ENCODE measurements around the gene TYRP1.

Gene TYRP1

DNA sequence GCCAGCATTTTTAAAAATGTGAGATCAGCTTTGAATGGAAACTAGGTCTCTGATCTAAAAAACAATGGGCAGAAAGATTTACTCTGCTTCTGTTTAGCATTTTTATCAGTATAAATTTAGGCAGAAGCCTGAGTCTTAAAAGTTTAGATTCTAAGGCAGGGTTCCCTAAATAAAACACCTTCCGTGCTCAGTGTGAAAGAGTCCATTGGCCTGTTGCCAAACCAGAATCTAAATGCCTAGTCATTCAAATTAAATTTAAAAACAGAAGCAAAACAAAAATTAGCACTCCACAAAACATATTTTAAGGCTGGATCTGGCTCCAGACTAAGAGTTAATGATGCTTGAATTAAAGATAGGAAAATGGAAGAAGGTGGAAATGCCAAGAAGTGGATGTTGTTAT lies 4.5 kb downstream of the TYRP1 start:
- DNase-seq (ENCODE audit: low read depth), result no peak

GRCh38 chr9:12698266-12698665 lies 5.1 kb downstream of the TYRP1 start:
- no peak for DNase-seq (ENCODE audit: low read depth)

GRCh38 chr9:12698986-12699385 lies 5.8 kb downstream of the TYRP1 start:
- no peak for DNase-seq (ENCODE audit: low read depth)

- DNase-seq (ENCODE audit: low read depth), result no peak
These were observed 6.3 kb downstream of the TYRP1 start for GRCh38 chr9:12699529-12699928.

- DNase-seq (ENCODE audit: low read depth), result no peak
These were observed 7.9 kb downstream of the TYRP1 start for GRCh38 chr9:12701126-12701525.

GRCh38 chr9:12702160-12702758 lies 9.1 kb downstream of the TYRP1 start:
- DNase-seq (ENCODE audit: low read depth), result no peak

DNA sequence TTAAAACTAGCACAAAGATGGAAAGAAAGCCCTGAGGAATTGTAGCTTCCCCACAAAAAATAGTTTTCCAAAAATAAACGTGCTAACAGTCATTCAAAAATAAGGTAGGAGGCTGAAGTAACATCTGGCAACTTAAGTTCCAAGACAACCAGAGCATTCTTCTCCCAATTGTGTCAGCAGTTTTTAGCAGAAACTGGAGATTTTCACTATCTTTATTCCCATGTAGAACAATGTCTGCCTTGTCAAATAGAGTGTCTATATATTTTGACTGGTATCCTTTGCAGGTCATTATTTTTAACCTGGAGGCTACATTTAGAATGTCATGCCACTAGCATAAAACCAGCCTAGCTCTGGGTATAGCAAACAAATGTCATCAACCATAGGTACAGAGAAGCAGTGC lies 10.8 kb downstream of the TYRP1 start:
- no peak for DNase-seq (ENCODE audit: low read depth)

GRCh38 chr9:12705738-12706391 lies 12.7 kb downstream of the TYRP1 start:
- no peak for DNase-seq (ENCODE audit: low read depth)

DNA sequence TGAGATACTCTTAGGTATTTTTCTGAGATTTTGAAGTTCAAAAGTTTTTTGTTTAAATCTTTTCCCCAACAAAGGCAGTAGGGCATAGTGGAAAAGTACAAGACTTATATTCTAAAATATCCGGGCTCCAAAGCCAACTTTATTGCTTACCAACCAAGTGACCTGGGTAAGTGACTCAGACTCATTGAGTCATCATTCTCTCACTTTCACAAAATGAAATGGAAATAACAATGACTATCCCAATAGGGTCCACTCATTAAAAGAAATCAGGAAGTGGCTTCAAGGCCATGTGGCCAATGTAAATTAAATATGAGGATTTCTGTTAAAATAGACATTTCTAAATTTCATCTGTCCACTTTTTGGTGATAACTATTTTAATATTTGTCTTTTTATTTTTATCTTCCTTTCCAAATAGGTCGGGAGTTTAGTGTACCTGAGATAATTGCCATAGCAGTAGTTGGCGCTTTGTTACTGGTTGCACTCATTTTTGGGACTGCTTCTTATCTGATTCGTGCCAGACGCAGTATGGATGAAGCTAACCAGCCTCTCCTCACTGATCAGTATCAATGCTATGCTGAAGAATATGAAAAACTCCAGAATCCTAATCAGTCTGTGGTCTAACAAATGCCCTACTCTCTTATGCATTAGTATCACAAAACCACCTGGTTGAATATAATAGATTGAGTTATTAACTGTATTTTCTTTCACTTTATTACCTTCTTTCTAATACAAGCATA lies 15.5 kb downstream of the TYRP1 start:
- no peak for DNase-seq (ENCODE audit: low read depth)

DNA sequence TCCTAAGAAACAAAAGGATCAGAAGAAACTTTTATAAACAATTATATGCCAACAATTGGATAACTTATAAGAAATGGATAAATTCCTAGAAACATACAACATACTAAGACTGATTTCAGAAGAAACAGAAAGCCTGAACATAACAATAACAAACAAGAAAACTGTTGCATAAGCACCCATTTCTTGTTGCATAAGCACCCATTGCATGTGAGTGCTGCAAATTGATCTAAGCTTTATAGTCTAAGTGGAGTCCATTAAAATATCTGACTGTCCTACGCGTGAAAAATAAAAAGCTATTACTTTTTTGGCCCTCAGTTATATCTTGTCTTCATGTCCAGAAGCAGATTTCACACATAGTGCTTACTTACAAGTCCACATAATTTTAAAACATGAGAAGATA lies 19.3 kb downstream of the TYRP1 start:
- no peak for DNase-seq (ENCODE audit: low read depth)

- DNase-seq (ENCODE audit: low read depth), result no peak
These were observed 22.1 kb downstream of the TYRP1 start for GRCh38 chr9:12715268-12715667.

DNA sequence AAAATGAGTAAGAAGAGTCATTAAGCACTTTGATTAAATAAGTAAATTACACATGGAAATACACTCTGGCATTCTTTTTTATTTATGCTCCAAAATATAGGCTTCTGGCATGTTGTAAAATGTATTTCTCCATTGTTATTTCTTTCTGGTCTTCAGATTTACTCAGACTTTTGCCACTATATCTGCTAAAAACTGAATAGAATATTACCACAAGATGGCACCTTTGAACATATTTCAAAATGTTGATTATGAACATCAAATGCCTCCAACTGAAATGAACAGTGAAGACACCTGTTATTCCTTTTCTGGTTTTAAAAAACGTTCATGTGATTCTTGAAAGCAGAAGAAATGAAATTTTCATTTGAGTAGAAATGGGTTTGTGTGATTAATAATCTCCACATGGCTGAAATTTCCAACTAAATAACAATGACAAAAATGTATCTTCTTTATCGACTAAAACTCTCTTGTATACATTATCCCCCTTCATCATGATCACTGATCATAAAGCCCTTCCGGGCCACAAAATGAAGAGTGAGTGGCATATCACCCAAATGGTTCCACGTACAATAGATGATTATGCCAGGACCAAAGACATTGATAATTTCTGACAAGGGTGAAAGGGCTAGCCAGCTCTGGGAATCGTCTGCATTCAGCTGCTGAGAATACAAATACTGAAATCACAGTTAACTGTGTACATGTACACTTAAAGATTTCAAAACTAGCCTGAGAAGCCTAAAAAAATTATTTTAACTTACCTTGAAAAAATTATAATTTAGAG lies 23.8 kb downstream of the TYRP1 start:
- no peak for DNase-seq (ENCODE audit: low read depth)

- DNase-seq (ENCODE audit: low read depth), result no peak
These were observed 24.7 kb downstream of the TYRP1 start for GRCh38 chr9:12717907-12718306.

GRCh38 chr9:12718482-12719026 lies 25.4 kb downstream of the TYRP1 start:
- DNase-seq (ENCODE audit: low read depth), result no peak

DNA sequence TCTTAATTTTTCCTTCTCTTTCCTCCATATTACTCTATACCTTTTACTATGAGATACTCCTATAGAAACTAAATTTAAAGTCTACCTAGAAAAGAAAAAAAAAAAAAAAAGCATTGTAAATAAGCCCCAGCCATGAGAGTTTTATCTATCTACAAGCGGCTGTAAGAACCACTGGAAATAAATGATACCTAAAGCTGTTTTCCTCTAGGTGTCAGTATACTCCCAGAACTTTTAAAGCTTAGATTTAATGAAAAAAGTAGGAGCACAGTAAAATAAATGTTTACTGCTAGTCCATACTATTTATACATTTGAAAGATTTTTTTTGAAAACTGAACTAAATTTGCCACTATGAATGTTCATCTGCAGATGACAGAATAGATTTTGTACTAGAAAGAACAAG lies 26.2 kb downstream of the TYRP1 start:
- no peak for DNase-seq (ENCODE audit: low read depth)

DNA sequence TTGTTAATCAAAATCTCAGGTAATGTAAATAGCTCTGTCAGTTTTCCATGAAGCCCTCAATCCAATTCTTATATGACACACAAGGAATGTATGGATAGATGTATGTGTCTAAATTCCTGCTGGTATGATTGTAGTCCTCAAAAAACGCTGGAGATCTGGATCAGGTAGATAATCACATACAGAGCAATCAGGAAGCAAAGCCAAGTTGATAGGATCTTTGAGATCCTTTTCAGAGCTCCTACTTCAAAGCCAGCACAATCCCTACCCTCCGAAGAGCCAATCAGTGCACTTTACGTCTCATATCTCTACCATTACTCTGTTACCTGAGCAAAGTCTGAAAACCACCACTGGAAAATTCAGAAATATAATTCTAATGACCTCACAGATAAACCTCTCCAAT lies 27.4 kb downstream of the TYRP1 start:
- no peak for DNase-seq (ENCODE audit: low read depth)

- DNase-seq (ENCODE audit: low read depth), result no peak
These were observed 28.9 kb downstream of the TYRP1 start for GRCh38 chr9:12722131-12722530.

GRCh38 chr9:12723409-12724028 lies 30.3 kb downstream of the TYRP1 start:
- no peak for DNase-seq (ENCODE audit: low read depth)

GRCh38 chr9:12726795-12727194 lies 33.6 kb downstream of the TYRP1 start:
- no peak for DNase-seq (ENCODE audit: low read depth)

DNA sequence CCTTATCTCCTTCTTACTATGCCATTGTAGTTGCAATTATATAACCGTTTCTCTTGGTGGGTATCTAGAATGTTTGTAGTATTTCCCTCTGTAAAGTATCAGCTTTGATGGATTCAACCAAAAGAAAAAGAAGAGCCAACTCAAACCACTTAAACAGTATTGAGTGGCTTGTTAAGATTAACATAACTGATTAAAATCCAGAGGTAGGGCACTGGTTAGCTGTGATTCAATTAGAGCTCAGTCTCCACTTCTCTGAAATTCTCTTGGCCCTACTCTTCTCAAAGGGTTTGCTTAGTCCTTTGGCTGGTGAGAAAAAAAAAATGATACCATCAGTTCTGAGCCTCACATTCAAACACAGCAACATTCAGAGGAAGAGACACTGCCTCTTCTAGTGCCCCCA lies 37.0 kb downstream of the TYRP1 start:
- no peak for DNase-seq (ENCODE audit: low read depth)

DNA sequence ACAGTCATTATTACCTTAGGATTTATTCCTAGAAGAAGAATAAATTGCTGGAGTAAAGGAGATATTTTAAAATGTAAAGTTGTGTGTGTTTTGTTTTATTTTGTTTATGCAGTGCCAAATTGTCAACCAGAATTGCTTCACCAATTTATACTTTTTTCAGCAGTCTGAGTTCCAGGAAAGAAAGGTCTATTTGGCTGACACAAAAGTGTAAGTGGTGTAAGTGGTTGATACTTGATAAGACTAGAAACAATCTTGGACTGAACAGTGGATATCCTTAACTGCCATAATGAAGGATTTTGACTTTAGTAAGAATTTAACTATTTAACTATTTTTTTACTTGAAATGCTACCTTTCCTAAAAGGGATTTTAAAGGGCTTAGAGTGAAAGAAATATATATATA lies 37.7 kb downstream of the TYRP1 start:
- DNase-seq (ENCODE audit: low read depth), result no peak

DNA sequence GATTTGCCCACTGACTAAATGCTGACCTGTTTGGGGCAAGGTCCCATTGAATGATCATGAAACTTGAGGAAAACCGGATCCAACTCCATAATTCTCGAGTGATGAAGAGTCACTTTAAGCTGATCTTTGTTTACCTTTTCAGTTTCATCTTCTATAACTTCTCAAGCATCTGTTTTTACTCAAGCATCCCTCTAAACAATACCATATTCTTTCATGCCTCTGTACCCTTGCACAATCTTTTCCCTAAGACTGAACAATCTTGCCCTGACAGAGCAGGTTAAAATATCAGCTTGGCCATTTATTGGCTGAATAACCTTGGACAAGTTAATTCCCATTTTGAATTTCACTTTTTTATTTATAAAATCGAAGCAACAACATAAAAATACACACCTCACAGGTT lies 39.8 kb downstream of the TYRP1 start:
- DNase-seq (ENCODE audit: low read depth), result no peak
